ENCODE measurements around the gene MFAP1.
"Not testable (repeated sequence)": the region's sequence is repeated elsewhere in the genome, so short reads cannot be mapped to it uniquely, and the experiment has no call there.

Gene MFAP1

GRCh38 chr15:43824302-43825246 is at the start of gene MFAP1:
MFAP1 (minus strand) TSS chr15:43824690; CDS start chr15:43824569, 121 bp downstream.
- peak; percentile 98 for DNase-seq

- DNase-seq, result no peak
Measured at GRCh38 chr15:43873651-43874050, 49.2 kb upstream of the MFAP1 start.

GRCh38 chr15:43872416-43873020 is 48.0 kb upstream of the MFAP1 start:
- peak; percentile 46 for DNase-seq

- DNase-seq, result no peak
Measured at GRCh38 chr15:43871835-43872234, 47.3 kb upstream of the MFAP1 start.

- no peak for DNase-seq
Measured at GRCh38 chr15:43868406-43868805, 43.9 kb upstream of the MFAP1 start.

- no peak for DNase-seq
Measured at GRCh38 chr15:43867096-43867495, 42.6 kb upstream of the MFAP1 start.

GRCh38 chr15:43866636-43867035 is 42.1 kb upstream of the MFAP1 start:
- DNase-seq, result not testable (repeated sequence)

- DNase-seq, result no peak
Measured at GRCh38 chr15:43859546-43859945, 35.1 kb upstream of the MFAP1 start.

GRCh38 chr15:43854801-43855200 is 30.3 kb upstream of the MFAP1 start:
- DNase-seq, result peak; percentile 20

GRCh38 chr15:43852607-43853006 is 28.1 kb upstream of the MFAP1 start:
- no peak for DNase-seq

GRCh38 chr15:43851251-43851650 is 26.8 kb upstream of the MFAP1 start:
- DNase-seq, result no peak

GRCh38 chr15:43845421-43845820 is 20.9 kb upstream of the MFAP1 start:
- no peak for DNase-seq

- DNase-seq, result not testable (repeated sequence)
Measured at GRCh38 chr15:43832485-43832884, 8.0 kb upstream of the MFAP1 start.

GRCh38 chr15:43831519-43832052 is 7.1 kb upstream of the MFAP1 start:
- not testable (repeated sequence) for DNase-seq

GRCh38 chr15:43830691-43831275 is 6.3 kb upstream of the MFAP1 start:
- DNase-seq, result not testable (repeated sequence)

- DNase-seq, result not testable (repeated sequence)
Measured at GRCh38 chr15:43829951-43830540, 5.6 kb upstream of the MFAP1 start.

- DNase-seq, result no peak
Measured at GRCh38 chr15:43828061-43828657, 3.7 kb upstream of the MFAP1 start.

GRCh38 chr15:43826508-43827341 is 2.2 kb upstream of the MFAP1 start, which contains the start of gene WDR76:
WDR76 (plus strand) TSS chr15:43827002; CDS start chr15:43827033, 31 bp downstream.
- peak; percentile 85 for DNase-seq

GRCh38 chr15:43826029-43826507 is 1.6 kb upstream of the MFAP1 start:
- no peak for DNase-seq

GRCh38 chr15:43825305-43825704 is 815 bp upstream of the MFAP1 start:
- not testable (repeated sequence) for DNase-seq

- no peak for DNase-seq
Measured at GRCh38 chr15:43821505-43821904, 3.0 kb downstream of the MFAP1 start.
